HEK293 (cell line): Measurements from ENCODE around the gene UTP14C.

Experiments
- HOXD13 ChIP-seq: sonication (generic); formaldehyde crosslinking; IDR thresholded peaks from 2 replicates; pipeline ENCODE4 v1.8.0; 2022; ENCODE audit warnings: missing genetic modification reagents, borderline replicate concordance
- KLF1 ChIP-seq: fragments of 450-650 bp; formaldehyde crosslinking; IDR thresholded peaks from 2 replicates; pipeline ENCODE4 v1.5.1; 2016; ENCODE audit warnings: missing biosample characterization, missing genetic modification characterization
- MEIS1 ChIP-seq: sonication (generic); formaldehyde crosslinking; IDR thresholded peaks from 2 replicates; pipeline ENCODE4 v1.8.1; 2022; ENCODE audit warnings: missing genetic modification reagents, mild to moderate bottlenecking, borderline replicate concordance
- MYNN ChIP-seq: fragments of 450-650 bp; formaldehyde crosslinking; IDR thresholded peaks from 2 replicates; pipeline ENCODE4 v1.5.1; 2016; ENCODE audit warnings: missing biosample characterization, missing genetic modification characterization, borderline replicate concordance
- OSR2 ChIP-seq: fragments of 450-650 bp; formaldehyde crosslinking; IDR thresholded peaks from 2 replicates; pipeline ENCODE4 v1.5.1; 2016; ENCODE audit warnings: missing biosample characterization, missing genetic modification characterization
- RBAK ChIP-seq: fragments of 450-650 bp; formaldehyde crosslinking; IDR thresholded peaks from 2 replicates; pipeline ENCODE4 v1.5.1; 2016; ENCODE audit warnings: missing biosample characterization, missing genetic modification characterization
- SP2 ChIP-seq: fragments of 450-650 bp; formaldehyde crosslinking; IDR thresholded peaks from 2 replicates; pipeline ENCODE4 v1.5.1; 2016; ENCODE audit warnings: missing biosample characterization, missing genetic modification characterization
- WT1 ChIP-seq: fragments of 450-650 bp; formaldehyde crosslinking; IDR thresholded peaks from 2 replicates; pipeline ENCODE4 v1.5.1; 2016; ENCODE audit warnings: missing biosample characterization, missing genetic modification characterization
- ZBTB17 ChIP-seq: fragments of 450-650 bp; formaldehyde crosslinking; IDR thresholded peaks from 2 replicates; pipeline ENCODE4 v1.5.1; 2016; ENCODE audit warnings: missing biosample characterization, missing genetic modification characterization
- ZBTB48 ChIP-seq: fragments of 450-650 bp; formaldehyde crosslinking; IDR thresholded peaks from 2 replicates; pipeline ENCODE4 v1.5.1; 2016; ENCODE audit warnings: missing biosample characterization, missing genetic modification characterization
- ZBTB7A ChIP-seq: fragments of 450-650 bp; formaldehyde crosslinking; IDR thresholded peaks from 2 replicates; pipeline ENCODE4 v1.5.1; 2016; ENCODE audit warnings: low read depth, missing biosample characterization, missing genetic modification characterization
- ZFP41 ChIP-seq: fragments of 450-650 bp; formaldehyde crosslinking; IDR thresholded peaks from 2 replicates; pipeline ENCODE4 v1.5.1; 2016; ENCODE audit warnings: missing biosample characterization, missing genetic modification characterization, borderline replicate concordance
- ZNF138 ChIP-seq: fragments of 450-650 bp; formaldehyde crosslinking; IDR thresholded peaks from 2 replicates; pipeline ENCODE4 v1.5.1; 2016; ENCODE audit warnings: missing biosample characterization, missing genetic modification characterization, borderline replicate concordance
- ZNF146 ChIP-seq: fragments of 450-650 bp; formaldehyde crosslinking; IDR thresholded peaks from 2 replicates; pipeline ENCODE4 v1.5.1; 2016; ENCODE audit warnings: missing biosample characterization, missing genetic modification characterization
- ZNF175 ChIP-seq: fragments of 450-650 bp; formaldehyde crosslinking; IDR thresholded peaks from 2 replicates; pipeline ENCODE4 v1.5.1; 2016; ENCODE audit warnings: missing biosample characterization, missing genetic modification characterization
- ZNF202 ChIP-seq: fragments of 450-650 bp; formaldehyde crosslinking; IDR thresholded peaks from 2 replicates; pipeline ENCODE4 v1.5.1; 2016; ENCODE audit warnings: missing biosample characterization, missing genetic modification characterization, borderline replicate concordance
- ZNF23 ChIP-seq: fragments of 450-650 bp; formaldehyde crosslinking; IDR thresholded peaks from 2 replicates; pipeline ENCODE4 v1.5.1; 2016; ENCODE audit warnings: missing biosample characterization, missing genetic modification characterization, borderline replicate concordance
- ZNF24 ChIP-seq: fragments of 450-650 bp; formaldehyde crosslinking; IDR thresholded peaks from 2 replicates; pipeline ENCODE4 v1.5.1; 2016; ENCODE audit warnings: missing biosample characterization, missing genetic modification characterization
- ZNF416 ChIP-seq: fragments of 450-650 bp; formaldehyde crosslinking; IDR thresholded peaks from 2 replicates; pipeline ENCODE4 v1.5.1; 2016; ENCODE audit warnings: missing biosample characterization, missing genetic modification characterization
- ZNF48 ChIP-seq: fragments of 450-650 bp; formaldehyde crosslinking; IDR thresholded peaks from 2 replicates; pipeline ENCODE4 v1.5.1; 2016; ENCODE audit warnings: missing biosample characterization, missing genetic modification characterization
- ZNF518A ChIP-seq: fragments of 450-650 bp; formaldehyde crosslinking; conservative IDR thresholded peaks from 2 replicates; pipeline ENCODE4 v1.5.1; 2016; ENCODE audit warnings: low read depth, missing biosample characterization, missing genetic modification characterization
- ZNF521 ChIP-seq: fragments of 450-650 bp; formaldehyde crosslinking; IDR thresholded peaks from 2 replicates; pipeline ENCODE4 v1.5.1; 2017; ENCODE audit warnings: missing biosample characterization, mild to moderate bottlenecking, missing genetic modification characterization
- ZNF529 ChIP-seq: fragments of 450-650 bp; formaldehyde crosslinking; IDR thresholded peaks from 2 replicates; pipeline ENCODE4 v1.5.1; 2017; ENCODE audit warnings: missing genetic modification characterization, missing biosample characterization; ENCODE audit not compliant: insufficient replicate concordance
- ZNF701 ChIP-seq: fragments of 450-650 bp; formaldehyde crosslinking; IDR thresholded peaks from 2 replicates; pipeline ENCODE4 v1.5.1; 2016; ENCODE audit warnings: missing biosample characterization, missing genetic modification characterization
- ZNF843 ChIP-seq: fragments of 450-650 bp; formaldehyde crosslinking; IDR thresholded peaks from 2 replicates; pipeline ENCODE4 v1.5.1; 2016; ENCODE audit warnings: missing biosample characterization, missing genetic modification characterization
- ZSCAN18 ChIP-seq: fragments of 450-650 bp; formaldehyde crosslinking; IDR thresholded peaks from 2 replicates; pipeline ENCODE4 v1.5.1; 2016; ENCODE audit warnings: missing biosample characterization, missing genetic modification characterization
- ZXDB ChIP-seq: fragments of 450-650 bp; formaldehyde crosslinking; IDR thresholded peaks from 2 replicates; pipeline ENCODE4 v1.5.1; 2016; ENCODE audit warnings: missing biosample characterization, missing genetic modification characterization
- TF ChIP-seq, protein P1 (sequence below): fragments of 450-650 bp; formaldehyde crosslinking; IDR thresholded peaks from 2 replicates; pipeline ENCODE4 v1.5.1; 2017; ENCODE audit warnings: missing biosample characterization, missing genetic modification characterization
- TF ChIP-seq, protein P2 (sequence below): fragments of 450-650 bp; formaldehyde crosslinking; IDR thresholded peaks from 2 replicates; pipeline ENCODE4 v1.5.1; 2016; ENCODE audit warnings: missing biosample characterization, missing genetic modification characterization

The UTP14C gene

GRCh38 chr13:52011632-52012511, 12.6 kb upstream of the UTP14C start, which contains the start of gene ALG11 (continued):
- TF ChIP-seq, protein P1, sequence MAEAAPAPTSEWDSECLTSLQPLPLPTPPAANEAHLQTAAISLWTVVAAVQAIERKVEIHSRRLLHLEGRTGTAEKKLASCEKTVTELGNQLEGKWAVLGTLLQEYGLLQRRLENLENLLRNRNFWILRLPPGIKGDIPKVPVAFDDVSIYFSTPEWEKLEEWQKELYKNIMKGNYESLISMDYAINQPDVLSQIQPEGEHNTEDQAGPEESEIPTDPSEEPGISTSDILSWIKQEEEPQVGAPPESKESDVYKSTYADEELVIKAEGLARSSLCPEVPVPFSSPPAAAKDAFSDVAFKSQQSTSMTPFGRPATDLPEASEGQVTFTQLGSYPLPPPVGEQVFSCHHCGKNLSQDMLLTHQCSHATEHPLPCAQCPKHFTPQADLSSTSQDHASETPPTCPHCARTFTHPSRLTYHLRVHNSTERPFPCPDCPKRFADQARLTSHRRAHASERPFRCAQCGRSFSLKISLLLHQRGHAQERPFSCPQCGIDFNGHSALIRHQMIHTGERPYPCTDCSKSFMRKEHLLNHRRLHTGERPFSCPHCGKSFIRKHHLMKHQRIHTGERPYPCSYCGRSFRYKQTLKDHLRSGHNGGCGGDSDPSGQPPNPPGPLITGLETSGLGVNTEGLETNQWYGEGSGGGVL, result no peak
- peak; percentile 17; the same call in 1 of the 2 replicates for TF ChIP-seq KLF1
- TF ChIP-seq SP2 (tag by site-specific recombination), result peak; percentile 100
- TF ChIP-seq ZBTB17 (tag by site-specific recombination), result peak; percentile 6; the same call in 1 of the 2 replicates
- peak; percentile 57; the same call in 1 of the 2 replicates for TF ChIP-seq ZNF24
- no peak for TF ChIP-seq MEIS1 (CRISPR knock-in tag)
- 0 out of 2 replicates have a peak, but pooled peaks have one; percentile 11 for TF ChIP-seq OSR2 (tag by site-specific recombination)
- TF ChIP-seq ZNF518A, result no peak; the same call in 1 of the 2 replicates
- no peak for TF ChIP-seq ZNF529 (tag by site-specific recombination)
- TF ChIP-seq ZNF416 (tag by site-specific recombination), result no peak
- no peak for TF ChIP-seq ZNF23 (tag by site-specific recombination)
- no peak for TF ChIP-seq ZBTB48 (tag by site-specific recombination)
- no peak for TF ChIP-seq RBAK (tag by site-specific recombination)
- TF ChIP-seq, protein P2, sequence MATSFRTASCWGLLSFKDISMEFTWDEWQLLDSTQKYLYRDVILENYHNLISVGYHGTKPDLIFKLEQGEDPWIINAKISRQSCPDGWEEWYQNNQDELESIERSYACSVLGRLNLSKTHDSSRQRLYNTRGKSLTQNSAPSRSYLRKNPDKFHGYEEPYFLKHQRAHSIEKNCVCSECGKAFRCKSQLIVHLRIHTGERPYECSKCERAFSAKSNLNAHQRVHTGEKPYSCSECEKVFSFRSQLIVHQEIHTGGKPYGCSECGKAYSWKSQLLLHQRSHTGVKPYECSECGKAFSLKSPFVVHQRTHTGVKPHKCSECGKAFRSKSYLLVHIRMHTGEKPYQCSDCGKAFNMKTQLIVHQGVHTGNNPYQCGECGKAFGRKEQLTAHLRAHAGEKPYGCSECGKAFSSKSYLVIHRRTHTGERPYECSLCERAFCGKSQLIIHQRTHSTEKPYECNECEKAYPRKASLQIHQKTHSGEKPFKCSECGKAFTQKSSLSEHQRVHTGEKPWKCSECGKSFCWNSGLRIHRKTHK (tag by site-specific recombination), result no peak
- TF ChIP-seq ZNF843, result no peak
- TF ChIP-seq ZNF202 (tag by site-specific recombination), result no peak
- no peak for TF ChIP-seq ZFP41 (tag by site-specific recombination)
- TF ChIP-seq ZSCAN18 (tag by site-specific recombination), result no peak
- TF ChIP-seq ZXDB (tag by site-specific recombination), result 0 out of 2 replicates have a peak, but pooled peaks have one; percentile 28
- no peak for TF ChIP-seq ZNF521 (tag by site-specific recombination)
- no peak for TF ChIP-seq WT1 (tag by site-specific recombination)
- no peak for TF ChIP-seq MYNN (tag by site-specific recombination)
- TF ChIP-seq ZNF138 (tag by site-specific recombination), result no peak
- TF ChIP-seq ZNF175 (tag by site-specific recombination), result no peak
- no peak for TF ChIP-seq ZNF146 (tag by site-specific recombination)
- TF ChIP-seq ZBTB7A, result peak; percentile 85
- no peak for TF ChIP-seq HOXD13 (CRISPR knock-in tag)
- TF ChIP-seq ZNF701 (tag by site-specific recombination), result no peak
- TF ChIP-seq ZNF48 (tag by site-specific recombination), result no peak
